Activated CD8-positive, alpha-beta T cell treated with anti-CD3 and anti-CD28 coated beads for 36 hours (primary cell): ENCODE results near the gene CUL9. TPM values are rescaled to one million over a fixed set of nuclear protein-coding genes. Genes with fewer than 3 reads are reported as not detected.

Source experiments
- ATAC-seq: fragments of 200-7000 bp; cut with Tn5 transposase; one replicate; pipeline ENCODE4 v1.10.0; 2021; ENCODE audit warnings: mild to moderate bottlenecking, moderate library complexity
- CTCF ChIA-PET: fragments of 350-600 bp; sonication (Branson Sonifier 250); formaldehyde crosslinking; loops from one replicate; lab custom pipeline; 2021; ENCODE audit warnings: antibody characterized with exemption; lab: Charles Lee
- POLR2A ChIA-PET: fragments of 350-600 bp; sonication (Branson Sonifier 250); formaldehyde crosslinking; loops from one replicate; lab custom pipeline; 2021; ENCODE audit warnings: antibody characterized with exemption; lab: Charles Lee
- DNase-seq: peaks from one replicate; pipeline ENCODE4 v3.0.0-alpha.2; 2020
- H3K27ac Mint-ChIP-seq: one replicate; pipeline ENCODE4 v1.8.0; 2021; ENCODE audit warnings: mild to moderate bottlenecking, mixed read lengths
- H3K27me3 Mint-ChIP-seq: one replicate; pipeline ENCODE4 v1.8.0; 2021; ENCODE audit warnings: mixed read lengths
- H3K36me3 Mint-ChIP-seq: one replicate; pipeline ENCODE4 v1.8.0; 2021; ENCODE audit warnings: low read depth, mixed read lengths
- H3K4me1 Mint-ChIP-seq: one replicate; pipeline ENCODE4 v1.8.0; 2021; ENCODE audit warnings: low read depth, mixed read lengths
- H3K4me3 Mint-ChIP-seq: one replicate; pipeline ENCODE4 v1.8.0; 2021; ENCODE audit warnings: mild to moderate bottlenecking, moderate library complexity, mixed read lengths
- H3K9me3 Mint-ChIP-seq: one replicate; pipeline ENCODE4 v1.8.0; 2021; ENCODE audit warnings: mixed read lengths
- intact Hi-C: fragments of 100-400 bp; cut with micrococcal nuclease; formaldehyde crosslinking; loops from one replicate; pipeline ENCODE4 v1.10.0; 2022
- total RNA-seq, 2 experiments: library from RNA; stranded (reverse); gene quantifications; one replicate each; pipeline ENCODE4 v1.2.3, GENCODE V29; 2021
- TF ChIP-seq, protein P1 (sequence below): fragments of 200-600 bp; IDR thresholded peaks from one replicate; pipeline ENCODE4 v1.8.0; 2022; ENCODE audit warnings: antibody characterized with exemption, mild to moderate bottlenecking

The CUL9 gene
- total RNA-seq, 2 experiments from 2014 or later: 38.8 to 43.1 TPM

DNA sequence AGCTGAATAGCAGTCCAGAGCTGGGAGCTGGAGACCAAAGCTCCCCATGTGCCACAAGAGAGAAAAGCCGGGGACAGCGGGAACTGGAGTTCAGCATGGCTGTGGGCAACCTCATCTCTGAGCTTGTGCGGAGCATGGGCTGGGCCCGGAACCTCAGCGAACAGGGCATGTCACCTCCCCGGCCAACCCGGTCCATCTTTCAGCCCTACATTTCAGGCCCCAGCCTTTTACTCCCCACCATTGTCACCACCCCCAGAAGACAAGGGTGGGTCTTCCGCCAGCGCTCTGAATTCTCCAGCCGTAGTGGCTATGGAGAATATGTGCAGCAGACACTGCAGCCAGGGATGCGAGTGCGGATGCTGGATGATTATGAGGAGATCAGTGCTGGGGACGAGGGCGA is 4.0 kb downstream of the CUL9 start:
- ChIA-PET CTCF (interaction anchor here (0.6 to 1.6 kb wide), 5 partner anchors 9 to 270 kb away, joined by 3 to 7 read pairs (median 3); partner anchors contain the start of gene DLK2), POLR2A (interaction anchor here (0.5 to 0.6 kb wide), 2 partner anchors 12 to 16 kb away, joined by 3 read pairs; no protein-coding TSS in a partner anchor)
- DNase-seq (no peak), ATAC-seq (no peak)
- Mint-ChIP-seq H3K27ac (no peak overlapping the region), H3K36me3 (peaks cover 26% of the 10 kb centered on the region), H3K27me3 (no peaks in the 10 kb centered on the region), H3K9me3 (no peaks in the 10 kb centered on the region), H3K4me1 (peaks cover 51% of the 10 kb centered on the region), H3K4me3 (no peak overlapping the region)
- TF ChIP-seq, protein P1, sequence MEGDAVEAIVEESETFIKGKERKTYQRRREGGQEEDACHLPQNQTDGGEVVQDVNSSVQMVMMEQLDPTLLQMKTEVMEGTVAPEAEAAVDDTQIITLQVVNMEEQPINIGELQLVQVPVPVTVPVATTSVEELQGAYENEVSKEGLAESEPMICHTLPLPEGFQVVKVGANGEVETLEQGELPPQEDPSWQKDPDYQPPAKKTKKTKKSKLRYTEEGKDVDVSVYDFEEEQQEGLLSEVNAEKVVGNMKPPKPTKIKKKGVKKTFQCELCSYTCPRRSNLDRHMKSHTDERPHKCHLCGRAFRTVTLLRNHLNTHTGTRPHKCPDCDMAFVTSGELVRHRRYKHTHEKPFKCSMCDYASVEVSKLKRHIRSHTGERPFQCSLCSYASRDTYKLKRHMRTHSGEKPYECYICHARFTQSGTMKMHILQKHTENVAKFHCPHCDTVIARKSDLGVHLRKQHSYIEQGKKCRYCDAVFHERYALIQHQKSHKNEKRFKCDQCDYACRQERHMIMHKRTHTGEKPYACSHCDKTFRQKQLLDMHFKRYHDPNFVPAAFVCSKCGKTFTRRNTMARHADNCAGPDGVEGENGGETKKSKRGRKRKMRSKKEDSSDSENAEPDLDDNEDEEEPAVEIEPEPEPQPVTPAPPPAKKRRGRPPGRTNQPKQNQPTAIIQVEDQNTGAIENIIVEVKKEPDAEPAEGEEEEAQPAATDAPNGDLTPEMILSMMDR: no peak
- intact Hi-C loops: no loop called here

DNA sequence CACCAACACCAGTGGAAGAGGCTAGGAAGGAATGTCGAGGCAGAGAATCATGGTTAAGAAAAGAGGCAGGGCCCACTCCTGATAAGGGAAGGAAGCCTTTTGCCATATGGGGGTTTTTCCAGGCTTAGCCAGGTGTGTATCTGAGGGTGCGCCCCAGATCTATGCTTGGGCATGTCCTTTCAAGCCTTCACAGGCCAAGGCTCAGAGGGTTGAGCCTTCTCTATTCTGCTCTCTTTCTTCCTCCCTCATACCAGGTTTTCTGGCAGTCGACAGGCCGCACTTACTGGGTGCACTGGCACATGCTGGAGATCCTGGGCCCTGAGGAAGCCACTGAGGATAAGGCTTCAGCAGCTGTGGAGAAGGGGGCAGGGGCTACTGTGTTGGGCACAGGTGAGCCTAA is 4.7 kb downstream of the CUL9 start:
- DNase-seq (no peak), ATAC-seq (no peak)
- peaks cover 22% of the 10 kb centered on the region for H3K36me3 Mint-ChIP-seq
- H3K27me3 Mint-ChIP-seq: no peaks in the 10 kb centered on the region
- ChIA-PET POLR2A (no interaction called here), CTCF (no interaction called here)
- H3K4me1 Mint-ChIP-seq: peaks cover 44% of the 10 kb centered on the region
- H3K27ac Mint-ChIP-seq: no peak overlapping the region
- H3K4me3 Mint-ChIP-seq: no peak overlapping the region
- intact Hi-C loops: no loop called here
- TF ChIP-seq, protein P1: no peak
- H3K9me3 Mint-ChIP-seq: no peaks in the 10 kb centered on the region

DNA sequence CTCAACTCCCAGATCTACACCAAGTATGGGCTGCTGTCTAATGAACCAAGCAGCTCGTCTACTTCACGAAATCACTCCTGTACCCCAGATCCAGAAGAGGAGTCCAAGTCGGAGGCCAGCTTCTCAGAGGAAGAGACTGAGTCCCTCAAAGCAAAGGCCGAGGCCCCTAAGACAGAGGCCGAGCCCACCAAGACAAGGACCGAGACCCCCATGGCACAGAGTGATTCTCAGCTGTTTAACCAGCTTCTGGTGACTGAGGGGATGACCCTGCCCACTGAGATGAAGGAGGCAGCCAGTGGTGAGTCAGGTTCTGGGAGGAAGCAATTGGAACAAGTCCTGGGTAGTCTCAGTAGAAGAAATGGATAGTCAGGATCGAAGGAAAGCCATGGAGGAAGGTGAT is 5.8 kb downstream of the CUL9 start:
- no peaks in the 10 kb centered on the region for H3K27me3 Mint-ChIP-seq
- no peaks in the 10 kb centered on the region for H3K9me3 Mint-ChIP-seq
- H3K36me3 Mint-ChIP-seq: peaks cover 24% of the 10 kb centered on the region
- H3K4me3 Mint-ChIP-seq: no peak overlapping the region
- CTCF ChIA-PET: interaction anchor here (4.1 kb wide), 1 partner anchor 41 kb away, joined by 16 read pairs; the partner anchor contains the start of gene DNPH1
- H3K4me1 Mint-ChIP-seq: peaks cover 40% of the 10 kb centered on the region
- POLR2A ChIA-PET: no interaction called here
- H3K27ac Mint-ChIP-seq: no peak overlapping the region
- ATAC-seq (no peak), DNase-seq (no peak)
- TF ChIP-seq, protein P1: no peak
- intact Hi-C loops: no loop called here

DNA sequence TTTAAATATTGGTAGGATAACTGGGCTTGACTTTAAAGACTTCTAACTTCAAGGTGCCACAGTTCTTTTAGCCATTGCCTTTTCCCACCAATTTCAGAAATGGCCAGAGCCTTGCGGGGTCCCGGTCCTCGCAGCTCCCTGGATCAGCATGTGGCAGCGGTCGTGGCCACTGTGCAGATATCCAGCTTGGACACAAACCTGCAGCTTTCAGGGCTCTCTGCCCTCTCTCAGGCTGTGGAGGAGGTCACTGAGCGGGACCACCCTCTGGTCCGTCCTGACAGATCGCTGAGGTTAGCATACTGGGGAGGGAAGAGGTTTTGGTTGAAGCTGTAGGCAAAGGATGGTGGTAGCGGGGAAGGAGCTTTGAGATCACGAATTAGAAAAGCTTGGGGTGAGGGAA is 6.4 kb downstream of the CUL9 start:
- no peak overlapping the region for H3K4me3 Mint-ChIP-seq
- ATAC-seq (no peak), DNase-seq (no peak)
- intact Hi-C loops: no loop called here
- H3K9me3 Mint-ChIP-seq: no peaks in the 10 kb centered on the region
- H3K36me3 Mint-ChIP-seq: peaks cover 31% of the 10 kb centered on the region
- no peak overlapping the region for H3K27ac Mint-ChIP-seq
- no peaks in the 10 kb centered on the region for H3K27me3 Mint-ChIP-seq
- peaks cover 34% of the 10 kb centered on the region for H3K4me1 Mint-ChIP-seq
- ChIA-PET CTCF (interaction anchor here (0.6 to 4.1 kb wide), 2 partner anchors 41 to 508 kb away, joined by 3 to 16 read pairs; partner anchors contain the start of gene DNPH1), POLR2A (interaction anchor here (0.7 kb wide), 1 partner anchor 582 kb away, joined by 3 read pairs; no protein-coding TSS in a partner anchor)
- TF ChIP-seq, protein P1: no peak

DNA sequence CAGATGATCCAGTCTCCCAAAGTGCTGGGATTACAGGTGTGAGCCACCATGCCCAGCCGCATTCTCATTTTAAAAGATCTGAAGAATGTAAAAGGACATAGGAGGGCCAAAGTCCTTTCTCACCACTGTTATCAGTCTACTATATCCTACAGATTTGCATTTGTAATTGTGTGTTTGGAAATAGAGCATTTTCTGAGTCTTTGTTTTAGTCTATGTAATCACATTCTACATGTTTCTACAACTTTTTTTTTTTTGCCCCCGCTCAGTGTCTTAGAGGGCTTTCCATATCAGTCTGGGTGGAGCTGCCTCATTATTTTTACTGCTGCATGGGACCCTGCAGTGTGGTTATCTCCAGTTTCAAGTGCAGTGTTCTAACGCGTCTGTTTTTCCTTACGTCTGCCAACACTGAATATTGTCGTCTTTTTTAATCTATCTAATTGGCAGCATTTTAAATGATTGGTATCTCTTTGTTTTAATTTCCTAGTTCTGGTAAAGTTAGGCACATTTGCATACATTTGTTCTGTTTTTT is 7.8 kb downstream of the CUL9 start:
- Mint-ChIP-seq H3K9me3 (no peaks in the 10 kb centered on the region), H3K27ac (no peak overlapping the region), H3K4me1 (peaks cover 21% of the 10 kb centered on the region), H3K4me3 (no peak overlapping the region), H3K36me3 (peaks cover 28% of the 10 kb centered on the region), H3K27me3 (no peaks in the 10 kb centered on the region)
- POLR2A ChIA-PET: no interaction called here
- DNase-seq (no peak), ATAC-seq (no peak)
- CTCF ChIA-PET: interaction anchor here (4.1 kb wide), 1 partner anchor 39 kb away, joined by 16 read pairs; the partner anchor contains the start of gene DNPH1
- TF ChIP-seq, protein P1: no peak
- intact Hi-C loops: no loop called here
